Activated naive CD8-positive, alpha-beta T cell treated with anti-CD3 and anti-CD28 coated beads for 36 hours (primary cell): Measurements from ENCODE around the gene CUTA. TPM values are rescaled to one million over a fixed set of nuclear protein-coding genes. Genes with fewer than 3 reads are reported as not detected.

Source experiments
- DNase-seq: peaks from one replicate; pipeline ENCODE4 v3.0.0; 2021
- H3K27ac Mint-ChIP-seq: one replicate; pipeline ENCODE4 v1.8.0; 2022; ENCODE audit warnings: mild to moderate bottlenecking, moderate library complexity, mixed read lengths
- H3K27me3 Mint-ChIP-seq: one replicate; pipeline ENCODE4 v1.8.0; 2022; ENCODE audit warnings: mild to moderate bottlenecking, mixed read lengths
- H3K36me3 Mint-ChIP-seq: one replicate; pipeline ENCODE4 v1.8.0; 2021; ENCODE audit warnings: mild to moderate bottlenecking, mixed read lengths
- H3K4me1 Mint-ChIP-seq: one replicate; pipeline ENCODE4 v1.8.0; 2021; ENCODE audit warnings: mixed read lengths
- H3K4me3 Mint-ChIP-seq: one replicate; pipeline ENCODE4 v1.8.0; 2022; ENCODE audit warnings: mild to moderate bottlenecking, moderate library complexity, mixed read lengths
- H3K9me3 Mint-ChIP-seq: one replicate; pipeline ENCODE4 v1.8.0; 2022; ENCODE audit warnings: mixed read lengths
- total RNA-seq, 2 experiments: library from RNA; stranded (reverse); gene quantifications; one replicate each; pipeline ENCODE4 v1.2.3, GENCODE V29; 2021

Gene CUTA, protein sequence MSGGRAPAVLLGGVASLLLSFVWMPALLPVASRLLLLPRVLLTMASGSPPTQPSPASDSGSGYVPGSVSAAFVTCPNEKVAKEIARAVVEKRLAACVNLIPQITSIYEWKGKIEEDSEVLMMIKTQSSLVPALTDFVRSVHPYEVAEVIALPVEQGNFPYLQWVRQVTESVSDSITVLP
- total RNA-seq = 100 to 1,000 TPM; 125 to 126 TPM

DNA sequence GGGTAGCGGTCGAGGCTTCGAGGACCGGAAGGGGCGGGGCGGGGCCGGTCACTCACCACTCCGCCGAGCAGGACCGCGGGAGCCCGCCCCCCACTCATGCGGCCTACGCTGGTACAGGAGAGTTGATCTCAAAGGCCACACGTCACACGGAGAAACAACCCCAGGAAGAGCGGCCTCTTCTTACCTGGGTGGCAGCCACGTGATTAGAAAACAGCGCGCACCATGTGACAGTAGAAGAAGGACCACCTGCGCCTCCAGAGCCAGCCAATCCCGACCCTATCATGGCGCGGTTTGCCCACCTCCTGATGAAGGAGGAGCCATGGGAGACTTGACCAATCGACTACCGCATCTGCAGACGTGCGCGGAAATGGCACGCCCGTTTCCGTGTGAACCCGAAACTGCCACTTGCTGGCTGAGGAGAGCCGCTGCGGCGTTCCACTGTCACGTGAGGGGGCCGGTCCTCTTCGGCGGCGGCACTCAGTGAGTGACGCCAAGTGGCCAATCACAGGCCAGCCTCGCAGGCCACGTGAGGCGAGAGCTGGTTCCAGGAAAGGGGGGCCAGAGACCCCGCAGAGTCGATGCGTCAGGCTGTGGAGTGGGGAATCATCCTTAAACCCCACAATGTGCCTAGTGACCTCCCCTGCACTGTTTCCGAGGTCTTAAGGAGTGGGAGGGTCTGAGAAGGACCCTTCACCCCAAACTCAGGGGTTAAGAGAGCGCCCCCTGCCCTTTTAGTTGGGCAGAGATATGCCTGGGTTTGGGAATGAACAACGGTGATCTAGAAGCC is at the start of gene CUTA:
TSS of gene CUTA (minus strand) at position 205 of the 787 bp plus-strand sequence. CDS start at position 98, 107 bp downstream.
- H3K36me3 Mint-ChIP-seq = peaks cover 16% of the 10 kb centered on the region

DNA sequence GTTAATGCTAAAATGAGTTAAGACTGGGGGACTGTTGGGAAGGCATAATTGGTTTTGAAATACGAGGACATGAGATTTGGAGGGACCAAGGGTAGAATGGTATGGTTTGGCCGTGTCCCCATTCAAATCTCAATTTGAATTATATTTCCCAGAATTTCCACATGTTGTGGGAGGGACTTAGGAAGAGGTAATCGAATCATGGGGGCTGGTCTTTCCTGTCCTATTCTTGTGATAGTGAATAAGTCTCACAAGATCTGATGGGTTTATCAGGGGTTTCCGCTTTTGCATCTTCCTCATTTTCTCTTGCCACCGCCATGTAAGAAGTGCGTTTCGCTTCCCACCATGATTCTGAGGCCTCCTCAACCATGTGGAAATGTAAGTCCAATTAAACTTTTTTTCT is 49.2 kb upstream of the CUTA start:
- peaks cover 1% of the 10 kb centered on the region for H3K27me3 Mint-ChIP-seq
- H3K27ac Mint-ChIP-seq = no peak overlapping the region
- no peaks in the 10 kb centered on the region for H3K9me3 Mint-ChIP-seq
- no peaks in the 10 kb centered on the region for H3K36me3 Mint-ChIP-seq
- no peak for DNase-seq
- H3K4me1 Mint-ChIP-seq = no peaks in the 10 kb centered on the region
- no peak overlapping the region for H3K4me3 Mint-ChIP-seq

More for the DNA sequence above, at the start of gene CUTA:
- Mint-ChIP-seq H3K27ac (peak within 1 kb of the TSS; percentile 99), H3K27me3 (no peaks in the 10 kb centered on the region), H3K4me3 (peak within 1 kb of the TSS; percentile 96), H3K9me3 (no peaks in the 10 kb centered on the region), H3K4me1 (peaks cover 54% of the 10 kb centered on the region)
- DNase-seq = peak; percentile 99

DNA sequence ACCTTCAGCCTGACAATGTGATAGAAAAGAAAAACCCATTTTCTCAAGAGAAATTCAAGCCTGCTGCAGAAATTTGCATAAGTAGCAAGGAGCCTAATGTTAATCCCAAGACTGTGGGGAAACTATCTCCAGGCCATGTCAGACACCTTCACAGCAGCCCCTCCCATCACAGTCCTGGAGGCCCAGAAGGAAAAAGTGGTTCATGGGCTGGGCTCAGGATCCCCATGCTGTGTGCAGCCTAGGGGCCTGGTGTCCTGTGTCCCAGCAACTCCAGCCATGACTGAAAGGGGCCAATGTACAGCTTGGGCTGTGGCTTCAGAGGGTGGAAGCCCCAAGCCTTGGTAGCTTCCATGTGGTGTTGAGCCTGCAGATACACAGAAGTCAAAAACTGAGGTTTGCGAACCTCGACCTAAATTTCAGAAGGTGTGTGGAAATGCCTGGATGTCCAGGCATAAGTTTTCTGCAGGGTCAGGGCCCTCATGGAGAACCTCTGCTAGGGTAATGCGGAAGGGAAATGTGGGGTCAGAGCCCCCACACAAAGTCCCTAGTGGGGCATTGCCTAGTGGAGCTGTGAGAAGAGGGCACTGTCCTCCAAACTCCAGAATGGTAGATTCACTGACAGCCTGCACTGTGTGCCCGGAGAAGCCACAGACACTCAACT is 48.3 kb upstream of the CUTA start:
- Mint-ChIP-seq H3K4me1 (no peaks in the 10 kb centered on the region), H3K36me3 (no peaks in the 10 kb centered on the region), H3K9me3 (no peaks in the 10 kb centered on the region), H3K27ac (no peak overlapping the region), H3K4me3 (no peak overlapping the region), H3K27me3 (peaks cover 4% of the 10 kb centered on the region)
- DNase-seq = no peak

DNA sequence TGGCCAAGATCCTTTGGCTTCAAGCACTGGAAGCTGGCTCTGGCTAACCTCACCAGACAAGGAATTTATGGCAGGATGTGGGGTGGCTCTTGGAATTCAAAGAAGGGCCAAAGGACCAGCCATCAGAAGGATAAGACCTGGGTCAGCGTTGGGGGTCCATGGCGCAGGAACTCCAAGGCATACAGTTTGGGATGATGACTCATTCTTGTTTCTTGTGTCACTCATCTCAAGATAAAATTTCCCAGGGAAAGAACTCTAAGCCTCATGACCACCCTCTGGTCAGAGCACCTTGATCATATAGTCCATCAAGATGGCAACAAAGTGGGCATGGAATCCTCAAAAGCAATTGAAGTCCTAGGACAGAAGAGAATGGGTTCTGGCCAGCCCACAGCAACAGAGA is 41.3 kb upstream of the CUTA start:
- H3K4me1 Mint-ChIP-seq = peaks cover 16% of the 10 kb centered on the region
- no peak for DNase-seq
- H3K4me3 Mint-ChIP-seq = no peak overlapping the region
- peaks cover 24% of the 10 kb centered on the region for H3K36me3 Mint-ChIP-seq
- no peak overlapping the region for H3K27ac Mint-ChIP-seq
- no peaks in the 10 kb centered on the region for H3K9me3 Mint-ChIP-seq
- peaks cover 4% of the 10 kb centered on the region for H3K27me3 Mint-ChIP-seq

DNA sequence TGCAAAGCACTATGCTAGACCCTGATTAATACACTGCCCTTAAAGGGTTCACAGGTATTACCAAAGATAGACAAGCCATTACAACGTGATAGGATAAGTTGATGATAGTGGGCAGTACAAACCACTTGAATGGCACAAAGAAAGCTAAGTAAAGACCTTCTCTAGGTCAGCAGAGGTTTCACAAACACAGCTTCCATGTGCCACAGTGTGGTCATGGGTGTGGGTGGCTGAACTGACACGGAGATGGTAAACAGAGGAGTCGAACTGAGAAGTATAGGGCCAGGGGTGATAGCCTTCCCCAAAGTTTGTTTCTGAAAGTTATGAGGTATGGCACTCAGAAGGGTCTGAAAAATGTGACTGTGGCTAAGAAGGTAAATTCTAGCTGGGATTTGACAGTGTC is 40.8 kb upstream of the CUTA start:
- H3K4me1 Mint-ChIP-seq = peaks cover 17% of the 10 kb centered on the region
- no peak for DNase-seq
- no peak overlapping the region for H3K27ac Mint-ChIP-seq
- H3K27me3 Mint-ChIP-seq = peaks cover 4% of the 10 kb centered on the region
- H3K9me3 Mint-ChIP-seq = no peaks in the 10 kb centered on the region
- H3K4me3 Mint-ChIP-seq = no peak overlapping the region
- H3K36me3 Mint-ChIP-seq = peaks cover 24% of the 10 kb centered on the region

DNA sequence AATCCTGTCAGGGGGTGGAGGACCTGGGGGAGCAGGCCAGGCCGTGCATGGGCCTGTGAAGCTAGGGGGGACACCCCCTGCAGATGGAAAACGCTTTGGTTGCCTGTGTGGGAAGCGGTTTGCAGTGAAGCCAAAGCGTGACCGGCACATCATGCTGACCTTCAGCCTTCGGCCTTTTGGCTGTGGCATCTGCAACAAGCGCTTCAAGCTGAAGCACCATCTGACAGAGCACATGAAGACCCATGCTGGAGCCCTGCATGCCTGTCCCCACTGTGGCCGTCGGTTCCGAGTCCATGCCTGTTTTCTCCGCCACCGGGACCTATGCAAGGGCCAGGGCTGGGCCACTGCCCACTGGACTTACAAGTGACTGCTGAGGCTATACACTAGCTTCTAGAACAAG is 38.2 kb upstream of the CUTA start:
- no peak overlapping the region for H3K4me3 Mint-ChIP-seq
- peaks cover 29% of the 10 kb centered on the region for H3K36me3 Mint-ChIP-seq
- H3K9me3 Mint-ChIP-seq = no peaks in the 10 kb centered on the region
- H3K27ac Mint-ChIP-seq = no peak overlapping the region
- no peaks in the 10 kb centered on the region for H3K27me3 Mint-ChIP-seq
- DNase-seq = no peak
- peaks cover 23% of the 10 kb centered on the region for H3K4me1 Mint-ChIP-seq

DNA sequence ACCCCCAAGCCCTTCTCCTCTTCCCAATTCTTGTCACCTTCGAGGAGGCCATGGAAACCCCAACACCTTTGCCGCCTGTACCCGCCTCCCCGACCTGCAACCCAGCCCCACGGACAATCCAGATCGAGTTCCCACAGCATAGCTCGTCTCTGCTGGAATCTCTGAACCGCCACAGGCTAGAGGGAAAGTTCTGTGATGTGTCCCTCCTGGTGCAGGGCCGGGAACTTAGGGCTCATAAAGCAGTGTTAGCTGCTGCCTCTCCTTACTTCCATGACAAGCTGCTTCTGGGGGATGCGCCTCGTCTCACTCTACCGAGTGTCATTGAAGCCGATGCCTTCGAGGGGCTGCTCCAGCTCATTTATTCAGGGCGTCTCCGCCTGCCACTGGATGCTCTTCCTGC is 37.1 kb upstream of the CUTA start:
- Mint-ChIP-seq H3K27ac (peak overlapping the region; percentile 92), H3K9me3 (no peaks in the 10 kb centered on the region), H3K27me3 (no peaks in the 10 kb centered on the region), H3K36me3 (peaks cover 29% of the 10 kb centered on the region), H3K4me1 (peaks cover 23% of the 10 kb centered on the region), H3K4me3 (peak overlapping the region; percentile 96)
- DNase-seq = no peak

DNA sequence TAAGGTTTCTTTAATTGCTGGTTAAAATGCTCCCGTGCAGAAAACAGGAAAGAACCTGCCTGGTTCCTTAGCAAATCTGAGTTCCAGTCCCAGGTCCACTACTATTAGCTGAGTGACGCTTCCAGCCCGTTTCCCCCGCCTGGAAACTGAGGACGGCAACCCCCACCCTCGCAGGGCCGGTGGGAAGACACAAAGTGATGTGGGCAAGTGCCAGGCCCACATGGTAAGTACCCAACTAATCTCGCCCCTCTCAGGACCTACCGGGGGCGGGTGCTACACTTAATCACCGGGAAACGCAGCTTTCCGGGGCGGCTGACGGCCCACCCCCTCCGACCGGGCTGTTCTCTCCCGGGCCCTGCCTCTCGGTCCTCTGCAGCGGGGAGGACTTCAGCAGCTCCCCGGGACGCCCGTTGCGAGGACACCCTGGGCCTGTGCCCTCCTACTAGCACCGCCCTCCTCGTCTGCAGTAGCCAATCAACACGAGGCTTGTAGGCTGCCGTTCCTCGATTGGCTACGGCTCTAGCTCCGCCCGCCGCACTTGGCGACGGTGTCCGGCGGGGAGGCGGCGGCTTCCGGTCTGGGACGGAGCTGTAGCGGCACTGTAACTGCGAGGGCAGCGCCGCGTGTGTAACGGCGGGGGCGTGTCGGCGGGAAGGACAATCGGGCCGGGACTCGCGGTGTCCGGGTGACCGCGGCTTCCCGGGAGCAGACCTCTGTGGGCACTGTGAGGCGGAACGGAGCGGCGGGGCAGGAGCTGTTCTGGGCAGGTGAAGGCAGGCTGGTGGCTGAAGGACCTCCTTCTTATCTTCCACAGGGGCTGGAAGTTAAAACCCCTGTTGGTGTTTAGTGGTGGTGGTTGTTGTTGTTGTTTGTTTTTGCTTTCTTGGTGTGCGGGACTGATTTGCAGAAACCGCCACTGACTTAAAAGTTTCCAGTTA is 36.4 kb upstream of the CUTA start, which contains the start of gene ZBTB9:
TSS of gene ZBTB9 (plus strand) at position 568 of the 938 bp plus-strand sequence. CDS start 525 bp downstream, outside the sequence.
- Mint-ChIP-seq H3K9me3 (no peaks in the 10 kb centered on the region), H3K4me1 (peaks cover 23% of the 10 kb centered on the region), H3K27me3 (no peaks in the 10 kb centered on the region)

DNA sequence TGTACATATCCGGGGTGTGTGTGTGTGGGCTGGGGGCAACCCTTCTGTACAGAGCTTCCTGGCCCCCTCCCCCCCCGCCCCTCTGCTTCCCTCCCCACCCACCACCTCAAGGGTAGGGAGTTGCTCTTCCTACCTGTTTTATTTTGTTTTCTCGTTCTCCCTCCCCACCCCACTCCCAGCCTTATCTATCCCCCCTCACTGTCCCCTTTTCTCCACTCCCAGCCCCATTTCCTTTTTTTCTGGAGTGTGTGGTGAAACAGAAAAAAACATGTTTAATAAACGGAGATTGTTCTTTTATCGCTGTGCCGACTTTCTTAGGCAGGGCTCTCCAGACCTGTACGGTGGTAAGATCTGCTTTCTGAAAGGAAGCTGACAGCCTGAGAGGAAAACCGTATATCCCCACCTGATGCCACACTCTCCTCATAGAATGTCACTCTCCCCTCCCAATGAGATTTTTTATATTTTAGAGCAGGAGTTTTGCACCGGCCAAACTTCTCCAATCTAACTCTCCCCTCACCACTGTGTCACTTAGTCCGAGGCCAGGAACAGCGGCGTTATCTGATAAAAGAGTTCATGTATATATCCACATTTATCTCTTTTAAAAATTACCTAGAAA is 35.6 kb upstream of the CUTA start:
- Mint-ChIP-seq H3K4me1 (peaks cover 25% of the 10 kb centered on the region), H3K4me3 (peak overlapping the region; percentile 96), H3K27ac (peak overlapping the region; percentile 92), H3K9me3 (no peaks in the 10 kb centered on the region), H3K36me3 (peaks cover 29% of the 10 kb centered on the region), H3K27me3 (no peaks in the 10 kb centered on the region)
- no peak for DNase-seq

More for the DNA sequence above, 36.4 kb upstream of the CUTA start, which contains the start of gene ZBTB9:
- peak; percentile 96 for DNase-seq
- Mint-ChIP-seq H3K36me3 (peaks cover 29% of the 10 kb centered on the region), H3K27ac (peak within 1 kb of the TSS; percentile 92), H3K4me3 (peak within 1 kb of the TSS; percentile 96)

DNA sequence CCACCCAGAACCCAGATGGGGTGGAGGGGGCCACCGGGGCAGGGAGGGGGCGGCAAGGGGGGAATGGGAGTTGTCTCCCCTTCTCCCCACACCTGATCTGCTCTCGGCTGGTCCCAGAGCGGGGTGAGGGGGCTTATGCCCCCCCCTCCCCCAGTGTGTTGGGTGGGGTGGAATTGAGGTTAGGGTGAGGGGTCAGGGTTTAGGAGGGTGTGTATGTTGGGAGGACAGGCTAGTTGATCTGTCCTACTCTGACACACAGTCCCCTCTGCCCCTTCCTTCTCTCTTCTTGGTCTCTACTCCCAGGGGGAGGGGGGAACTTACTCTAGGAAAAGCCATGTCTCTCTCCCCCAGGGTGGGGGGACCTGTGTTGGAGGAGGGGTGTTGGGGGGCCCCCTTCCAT is 34.6 kb upstream of the CUTA start:
- H3K36me3 Mint-ChIP-seq = peaks cover 29% of the 10 kb centered on the region
- no peaks in the 10 kb centered on the region for H3K27me3 Mint-ChIP-seq
- no peak overlapping the region for H3K27ac Mint-ChIP-seq
- no peak for DNase-seq
- H3K9me3 Mint-ChIP-seq = no peaks in the 10 kb centered on the region
- no peak overlapping the region for H3K4me3 Mint-ChIP-seq
- H3K4me1 Mint-ChIP-seq = peaks cover 25% of the 10 kb centered on the region

DNA sequence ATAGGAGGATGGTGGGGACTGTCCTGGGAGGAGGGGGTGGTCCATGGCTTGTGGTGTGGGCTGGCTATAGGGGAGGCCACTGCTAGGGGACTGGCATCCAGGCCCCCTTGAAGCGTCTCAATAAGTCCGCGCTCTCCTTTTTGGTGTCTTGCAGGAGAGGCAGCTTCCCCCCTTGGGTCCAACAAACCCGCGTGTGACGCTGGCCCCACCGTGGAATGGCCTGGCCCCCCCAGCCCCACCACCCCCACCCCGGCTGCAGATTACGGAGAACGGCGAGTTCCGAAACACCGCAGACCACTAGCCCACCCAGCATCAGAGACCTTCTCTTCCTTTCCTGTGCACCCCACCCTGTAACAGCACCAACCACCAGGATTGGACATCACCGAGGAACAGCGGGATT is 33.7 kb upstream of the CUTA start:
- no peak overlapping the region for H3K27ac Mint-ChIP-seq
- no peak overlapping the region for H3K4me3 Mint-ChIP-seq
- no peak for DNase-seq
- H3K36me3 Mint-ChIP-seq = peaks cover 21% of the 10 kb centered on the region
- H3K27me3 Mint-ChIP-seq = no peaks in the 10 kb centered on the region
- no peaks in the 10 kb centered on the region for H3K9me3 Mint-ChIP-seq
- peaks cover 20% of the 10 kb centered on the region for H3K4me1 Mint-ChIP-seq

DNA sequence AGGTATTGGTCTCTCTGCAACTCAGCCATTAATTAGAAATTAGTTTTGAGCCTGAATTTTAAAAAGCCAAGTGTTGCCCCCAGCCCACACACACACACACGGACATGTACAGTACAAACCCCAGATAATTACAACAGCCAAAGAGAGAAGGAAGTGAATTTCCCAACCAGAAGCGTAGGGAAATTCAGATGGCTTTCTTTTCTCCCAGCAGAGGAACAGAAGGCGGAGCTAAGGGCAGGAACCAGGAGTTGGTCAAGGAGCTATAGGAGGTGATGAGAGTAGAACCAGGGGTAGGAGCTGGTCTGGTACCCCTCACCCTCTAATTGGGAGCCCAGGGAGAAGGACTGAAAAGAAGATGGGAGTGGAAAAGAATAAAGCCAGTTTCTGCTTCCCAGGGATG is 32.5 kb upstream of the CUTA start:
- Mint-ChIP-seq H3K36me3 (peaks cover 13% of the 10 kb centered on the region), H3K9me3 (no peaks in the 10 kb centered on the region), H3K27me3 (no peaks in the 10 kb centered on the region)

DNA sequence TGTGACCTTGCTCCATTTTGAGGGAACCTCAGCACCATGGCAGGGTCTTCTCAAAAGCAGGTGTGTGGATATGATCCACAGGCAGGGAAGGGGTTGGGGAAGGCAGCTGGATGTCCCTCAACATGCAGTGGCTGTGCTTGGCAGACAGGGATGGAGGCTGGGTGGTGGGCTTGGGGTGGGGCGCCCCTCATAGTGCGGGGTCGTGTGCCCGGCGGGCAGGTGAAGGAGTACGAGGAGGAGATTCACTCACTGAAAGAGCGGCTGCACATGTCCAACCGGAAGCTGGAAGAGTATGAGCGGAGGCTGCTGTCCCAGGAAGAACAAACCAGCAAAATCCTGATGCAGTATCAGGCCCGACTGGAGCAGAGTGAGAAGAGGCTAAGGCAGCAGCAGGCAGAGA is 28.4 kb upstream of the CUTA start:
- peak overlapping the region; percentile 1 for H3K27ac Mint-ChIP-seq
- no peak for DNase-seq
- no peaks in the 10 kb centered on the region for H3K27me3 Mint-ChIP-seq
- no peak overlapping the region for H3K4me3 Mint-ChIP-seq
- H3K4me1 Mint-ChIP-seq = peaks cover 3% of the 10 kb centered on the region
- peaks cover 6% of the 10 kb centered on the region for H3K36me3 Mint-ChIP-seq
- H3K9me3 Mint-ChIP-seq = no peaks in the 10 kb centered on the region

More for the DNA sequence above, 32.5 kb upstream of the CUTA start:
- no peak overlapping the region for H3K4me3 Mint-ChIP-seq
- no peak for DNase-seq
- H3K4me1 Mint-ChIP-seq = peaks cover 12% of the 10 kb centered on the region
- no peak overlapping the region for H3K27ac Mint-ChIP-seq

DNA sequence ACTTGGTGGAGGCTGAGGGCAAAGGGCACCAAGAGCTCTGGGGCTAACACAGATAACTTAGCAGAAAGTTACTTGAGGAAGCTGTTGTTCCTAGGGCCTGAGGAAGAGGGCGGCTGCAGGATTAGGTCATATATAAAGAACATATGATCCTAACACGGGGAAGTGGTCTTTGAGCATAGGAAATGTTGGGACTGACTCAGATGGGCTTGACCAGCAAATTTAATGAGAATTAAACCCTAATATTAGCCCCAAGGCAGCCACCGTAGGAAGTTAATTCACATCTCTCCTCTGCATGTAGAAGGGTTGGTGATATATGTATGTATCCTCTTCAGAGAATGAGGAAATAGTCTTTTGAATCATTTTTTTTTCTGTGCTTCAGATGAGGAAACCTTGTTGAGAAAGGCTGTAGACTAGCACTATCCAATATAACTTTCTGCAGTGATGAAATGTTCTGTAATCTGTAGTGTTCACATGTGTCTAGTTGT is 27.3 kb upstream of the CUTA start:
- peaks cover 3% of the 10 kb centered on the region for H3K4me1 Mint-ChIP-seq
- DNase-seq = no peak
- no peak overlapping the region for H3K4me3 Mint-ChIP-seq
- H3K9me3 Mint-ChIP-seq = no peaks in the 10 kb centered on the region
- H3K36me3 Mint-ChIP-seq = peaks cover 6% of the 10 kb centered on the region
- H3K27ac Mint-ChIP-seq = no peak overlapping the region
- H3K27me3 Mint-ChIP-seq = no peaks in the 10 kb centered on the region
